GM12892 (cell line): ENCODE measurements around the gene VSIR.

Experiments used
- POLR2A ChIP-seq: IDR thresholded peaks from 2 replicates; pipeline ENCODE4 v1.6.1; 2011; ENCODE audit warnings: low read depth, low read length, control low read depth
- POLR2AphosphoS5 ChIP-seq: IDR thresholded peaks from 2 replicates; pipeline ENCODE4 v1.6.1; 2011; ENCODE audit warnings: low read depth, low read length, control low read depth
- TAF1 ChIP-seq: IDR thresholded peaks from 2 replicates; pipeline ENCODE4 v1.6.1; 2011; ENCODE audit warnings: low read depth, mild to moderate bottlenecking, control low read depth, low read length, borderline replicate concordance

DNA sequence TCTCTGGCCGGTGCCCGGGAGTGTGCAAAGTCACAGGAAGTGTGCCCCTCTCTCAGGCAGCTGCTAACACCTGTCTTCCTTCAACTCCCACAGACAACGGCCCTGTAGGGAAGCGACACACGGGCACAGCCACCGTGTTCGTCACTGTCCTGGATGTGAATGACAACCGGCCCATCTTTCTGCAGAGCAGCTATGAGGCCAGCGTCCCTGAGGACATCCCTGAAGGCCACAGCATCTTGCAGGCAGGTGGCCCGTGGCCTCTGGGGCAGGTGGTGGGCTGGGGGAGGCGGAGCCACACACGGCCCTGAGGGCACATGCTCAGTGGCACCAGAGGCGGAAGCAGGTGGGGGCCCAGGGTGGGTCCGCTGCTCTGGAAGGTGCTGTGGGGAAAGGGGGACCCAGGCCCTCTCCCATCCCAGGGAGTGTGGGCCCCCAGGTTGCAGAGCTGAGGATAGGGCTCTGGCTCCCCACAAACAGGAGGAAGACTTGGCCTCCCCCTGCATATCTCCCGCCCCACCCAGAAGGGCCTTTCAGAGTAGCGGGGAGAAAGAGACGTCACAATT, 60.7 kb downstream of the VSIR start:
- TF ChIP-seq POLR2A (no peak), POLR2AphosphoS5 (no peak), TAF1 (no peak)
